ENCODE measurements around the gene TBP.

GRCh38 chr6:170596426-170596825 lies 42.3 kb downstream of the TBP start:
- TF ChIP-seq POLR2A (IDR thresholded peaks at IDR 0.05; ENCODE audit: low read depth, low read length), result no peak
- no peak for TF ChIP-seq POLR2AphosphoS5 (IDR thresholded peaks at IDR 0.05; ENCODE audit: low read depth, low read length)
- TF ChIP-seq TAF1 (IDR thresholded peaks at IDR 0.05; ENCODE audit: borderline replicate concordance, low read depth, low read length), result no peak

Measured in GM12892 (cell line).